GM12892 (cell line): Measurements from ENCODE around the gene CD209. TPM values are rescaled to one million over a fixed set of nuclear protein-coding genes. Genes with fewer than 3 reads are reported as not detected.
"Not testable (repeated sequence)": the region's sequence is repeated elsewhere in the genome, so short reads cannot be mapped to it uniquely, and the experiment has no call there.

Experiments used
- DNase-seq: peaks from one replicate; pipeline ENCODE4 v3.0.0; 2011; ENCODE audit not compliant: insufficient read length
- FAIRE-seq: peaks from 2 replicates; lab custom pipeline; 2011; peaks lifted over from hg19 to GRCh38; lab: Jason Lieb, UNC
- POLR2A ChIP-seq: IDR thresholded peaks from 2 replicates; pipeline ENCODE4 v1.6.1; 2011; ENCODE audit warnings: low read depth, low read length, control low read depth
- POLR2AphosphoS5 ChIP-seq: IDR thresholded peaks from 2 replicates; pipeline ENCODE4 v1.6.1; 2011; ENCODE audit warnings: low read depth, low read length, control low read depth
- TAF1 ChIP-seq: IDR thresholded peaks from 2 replicates; pipeline ENCODE4 v1.6.1; 2011; ENCODE audit warnings: low read depth, mild to moderate bottlenecking, control low read depth, low read length, borderline replicate concordance
- polyA plus RNA-seq: library from polyadenylated mRNA; unstranded; fragments of >200 nt; gene quantifications from one replicate; pipeline ENCODE4 v1.2.1, GENCODE V29; 2012; ENCODE audit warnings: missing spikeins, inconsistent platforms; ENCODE audit not compliant: missing spikeins

The CD209 gene
- 0.23 TPM for polyA plus RNA-seq

DNA sequence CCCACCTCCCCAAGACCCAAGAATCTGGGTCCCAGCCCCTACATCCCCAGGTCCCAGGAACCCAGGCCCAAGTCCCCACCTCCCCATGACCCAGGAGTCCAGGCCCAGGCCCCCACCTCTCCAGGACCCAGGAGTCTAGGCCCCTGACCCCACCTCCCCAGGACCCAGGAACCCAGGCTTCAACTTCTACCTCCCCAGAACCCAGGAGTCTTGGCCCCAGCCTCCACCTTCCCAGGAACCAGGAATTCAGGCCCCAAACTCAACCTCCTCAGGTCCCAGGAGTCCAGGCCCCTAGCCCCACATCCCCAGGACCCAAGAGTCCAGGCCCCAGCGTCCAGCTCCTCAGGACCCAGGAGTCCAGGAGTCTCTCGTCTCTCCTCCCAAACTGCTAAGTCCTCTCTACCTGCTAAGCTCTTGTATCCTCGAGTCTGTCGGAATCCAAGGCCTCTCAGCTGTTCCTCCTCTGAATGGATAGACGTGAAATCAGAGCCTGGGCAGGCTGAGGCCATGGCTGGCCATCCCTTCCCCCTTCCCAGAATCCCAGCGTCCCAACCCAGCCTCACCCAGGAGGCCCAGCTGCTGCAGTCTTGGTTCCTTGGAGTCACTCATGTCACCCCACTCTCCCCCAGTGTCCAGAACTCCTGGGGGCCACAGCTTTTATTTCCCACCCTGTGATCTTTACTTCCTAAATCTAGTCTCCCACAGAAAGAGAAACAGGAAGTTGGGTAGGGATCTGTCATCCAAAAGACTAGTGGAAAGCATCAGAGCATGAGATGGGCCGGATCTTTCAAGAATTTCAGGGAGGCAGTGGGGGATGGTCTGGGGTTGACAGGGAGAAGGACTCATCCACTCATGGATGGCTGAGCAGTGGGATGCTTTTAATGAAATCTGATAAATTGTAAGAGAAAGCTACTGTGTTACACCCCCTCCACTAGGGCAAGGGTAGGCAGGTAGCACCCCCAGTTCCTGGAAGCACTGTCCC, at the start of gene CD209:
Gene CD209, minus strand, starts transcription at position 632 of the 982 bp plus-strand sequence. Its CDS starts 23 bp downstream, at position 609.
- FAIRE-seq (no peak), DNase-seq (no peak)
- no peak for TF ChIP-seq POLR2AphosphoS5
- no peak for TF ChIP-seq POLR2A
- no peak for TF ChIP-seq TAF1

- no peak for FAIRE-seq
- TF ChIP-seq POLR2A (no peak), TAF1 (no peak), POLR2AphosphoS5 (no peak)
- no peak for DNase-seq
These were observed 48.3 kb upstream of the CD209 start for GRCh38 chr19:7795555-7796161.

DNA sequence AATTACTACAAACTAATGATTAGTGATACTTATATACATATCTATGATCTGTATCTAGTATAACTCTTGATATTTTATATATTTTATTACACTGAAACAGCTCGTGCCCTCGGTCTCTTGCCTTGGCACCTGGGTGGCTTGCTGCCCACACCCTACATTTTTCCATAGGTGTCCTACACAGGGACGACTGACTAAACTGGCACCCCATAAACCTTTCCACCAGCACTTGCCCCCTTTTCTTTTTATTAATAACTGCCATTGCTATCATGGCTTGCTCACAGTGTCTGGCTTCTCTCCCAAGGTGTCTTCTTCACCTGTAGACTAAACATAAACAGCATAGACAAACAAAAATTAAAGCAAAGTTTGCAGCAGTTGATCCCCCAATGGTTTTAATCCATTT, 46.2 kb upstream of the CD209 start:
- TF ChIP-seq POLR2A (no peak), POLR2AphosphoS5 (no peak), TAF1 (no peak)
- no peak for DNase-seq
- no peak for FAIRE-seq

DNA sequence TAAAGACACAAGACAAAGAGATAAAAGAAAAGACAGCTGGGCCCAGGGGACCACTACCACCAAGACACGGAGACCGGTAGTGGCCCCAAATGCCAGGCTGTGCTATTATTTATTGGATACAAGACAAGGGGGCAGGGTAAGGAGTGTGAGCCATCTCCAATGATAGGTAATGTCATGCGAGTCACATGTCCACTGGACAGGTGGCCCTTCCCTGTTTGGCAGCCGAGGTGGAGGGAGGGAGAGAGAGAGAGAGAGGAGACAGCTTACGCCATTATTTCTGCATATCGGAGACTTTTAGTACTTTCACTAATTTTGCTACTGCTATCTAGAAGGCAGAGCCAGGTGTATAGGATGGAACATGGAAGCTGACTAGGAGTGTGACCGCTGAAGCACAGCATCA, 45.4 kb upstream of the CD209 start:
- not testable (repeated sequence) for DNase-seq, FAIRE-seq

DNA sequence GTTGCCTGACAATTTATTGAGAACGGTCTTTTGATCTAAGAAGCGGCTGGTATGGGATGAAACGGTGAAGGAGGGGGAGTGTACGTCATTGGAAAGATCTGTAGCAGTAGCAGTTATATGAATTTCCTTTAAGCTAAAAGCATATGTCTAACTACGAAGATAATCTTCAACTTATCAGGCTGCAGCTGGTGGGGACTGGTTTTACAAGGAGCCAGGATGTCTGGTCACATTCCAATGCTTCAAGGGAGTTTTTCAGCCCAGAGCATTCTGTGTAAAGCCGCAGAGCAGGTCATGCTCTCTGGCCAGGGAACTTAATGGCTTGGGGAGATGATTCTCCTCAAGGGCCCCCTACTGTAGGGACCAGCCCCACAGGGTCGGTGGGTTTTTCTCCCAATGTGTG, 44.9 kb upstream of the CD209 start:
- DNase-seq: no peak
- TF ChIP-seq TAF1: no peak
- no peak for TF ChIP-seq POLR2A
- no peak for TF ChIP-seq POLR2AphosphoS5
- FAIRE-seq: no peak

DNA sequence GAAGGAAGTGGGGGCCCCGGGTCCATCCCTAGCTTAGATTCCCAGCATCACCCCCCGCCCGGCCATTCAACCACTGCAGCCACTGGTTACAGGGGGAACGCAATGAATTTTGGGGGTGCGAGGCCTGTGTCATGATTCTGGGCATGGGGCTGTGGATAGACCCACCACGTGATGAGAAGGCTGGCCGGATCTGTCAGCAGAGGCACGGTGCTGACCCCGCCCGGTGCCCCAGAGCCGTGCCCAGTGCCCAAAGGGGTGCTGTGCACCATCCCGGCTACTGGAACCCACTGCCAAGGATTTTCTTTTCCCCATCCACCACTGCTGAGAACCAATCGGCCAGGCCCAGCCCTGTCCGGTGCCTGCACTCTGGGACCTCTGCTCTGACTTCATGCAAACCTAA, 43.1 kb upstream of the CD209 start:
- FAIRE-seq (no peak), DNase-seq (no peak)
- TF ChIP-seq POLR2AphosphoS5 (no peak), POLR2A (no peak), TAF1 (no peak)

- FAIRE-seq: no peak
- no peak for TF ChIP-seq POLR2AphosphoS5
- TF ChIP-seq POLR2A: no peak
- TF ChIP-seq TAF1: no peak
- DNase-seq: no peak
These were observed 42.1 kb upstream of the CD209 start for GRCh38 chr19:7789447-7789846.

DNA sequence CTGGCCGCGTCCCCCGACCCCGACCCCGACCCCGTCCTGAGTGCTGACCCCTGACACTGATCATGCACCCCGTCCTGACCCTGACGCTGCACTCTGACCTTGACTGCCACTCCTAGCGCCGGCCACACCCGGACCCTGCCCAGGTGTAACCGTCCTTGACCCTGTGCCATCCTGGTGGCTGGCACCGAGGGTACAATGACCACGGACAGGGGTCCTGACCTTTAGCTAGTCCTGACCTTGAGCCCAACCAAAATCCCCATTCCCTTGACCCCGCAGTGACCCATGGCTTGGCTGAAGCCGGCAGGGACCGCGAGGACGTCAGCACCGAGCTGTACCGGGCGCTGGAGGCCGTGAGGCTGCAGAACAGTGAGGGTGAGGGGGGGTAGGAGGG, 41.6 kb upstream of the CD209 start:
- no peak for TF ChIP-seq POLR2AphosphoS5
- TF ChIP-seq TAF1: no peak
- no peak for TF ChIP-seq POLR2A
- FAIRE-seq (no peak), DNase-seq (no peak)

DNA sequence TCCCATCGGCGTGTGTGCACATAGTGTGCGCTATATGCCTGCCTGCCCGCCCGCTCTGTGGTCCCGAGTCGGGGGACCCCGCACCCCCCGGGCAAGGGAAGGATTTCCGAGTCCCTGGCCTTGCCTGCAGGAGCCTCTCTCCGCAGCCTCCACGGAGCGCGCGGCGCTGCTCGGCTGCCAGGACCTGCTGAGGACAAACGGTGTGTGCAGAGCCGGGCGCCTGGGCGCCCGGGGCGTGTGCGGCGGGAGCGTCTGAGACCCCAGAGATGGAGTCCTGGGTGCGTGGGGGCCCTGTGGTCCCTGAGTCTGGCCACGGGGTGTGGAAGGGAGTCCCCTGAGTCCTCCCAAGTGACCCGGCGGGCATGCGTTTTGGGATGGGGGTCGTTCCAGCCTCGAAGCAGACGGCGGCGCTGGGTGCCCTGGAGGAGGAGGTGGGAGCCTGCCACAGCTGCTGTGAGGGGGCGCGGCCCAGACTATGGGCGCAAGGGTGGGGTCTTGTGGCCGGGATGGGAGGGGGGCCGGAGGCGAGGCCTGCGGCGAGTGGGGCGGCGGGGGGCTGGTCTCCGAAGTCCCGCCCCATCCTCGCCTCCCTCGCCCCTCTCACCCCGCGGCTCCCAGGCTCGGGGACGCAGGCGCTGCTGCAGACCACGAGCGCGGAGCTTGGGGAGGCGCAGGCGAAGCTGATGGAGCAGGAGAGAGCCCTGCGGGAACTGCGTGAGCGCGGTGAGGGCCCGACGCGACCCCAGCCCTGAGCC, 41.0 kb upstream of the CD209 start:
- TF ChIP-seq POLR2AphosphoS5: no peak
- no peak for TF ChIP-seq TAF1
- no peak for TF ChIP-seq POLR2A
- DNase-seq (no peak), FAIRE-seq (no peak)

DNA sequence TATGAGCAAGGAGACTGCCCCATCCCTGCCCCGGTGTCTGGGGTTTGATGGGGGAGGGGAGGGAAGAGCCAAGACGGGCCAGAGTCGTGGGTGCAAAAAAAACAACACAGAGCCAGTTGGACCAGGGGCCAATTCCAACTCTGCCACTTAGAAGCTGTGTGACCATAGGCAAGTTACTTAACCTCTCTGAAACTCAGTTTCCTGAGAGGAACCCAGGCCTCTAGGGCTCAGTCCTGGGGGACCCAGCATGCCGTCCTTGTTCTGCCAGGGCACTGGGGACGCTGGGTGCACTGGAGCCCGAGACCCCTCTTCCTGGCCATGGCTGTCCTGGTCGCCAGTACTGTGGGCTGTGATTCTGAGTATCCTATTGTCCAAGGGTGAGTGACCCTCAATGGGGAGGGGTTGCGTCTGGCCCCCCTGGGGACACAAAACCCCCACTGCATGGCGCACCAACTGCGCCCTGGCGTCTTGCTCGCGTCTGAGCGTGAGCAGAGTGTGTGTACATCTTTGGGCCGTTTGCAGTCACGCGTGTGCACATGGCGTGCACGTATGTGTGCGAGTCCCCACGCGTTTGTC, 40.4 kb upstream of the CD209 start:
- TF ChIP-seq TAF1: no peak
- no peak for TF ChIP-seq POLR2AphosphoS5
- no peak for TF ChIP-seq POLR2A
- DNase-seq: no peak
- no peak for FAIRE-seq

DNA sequence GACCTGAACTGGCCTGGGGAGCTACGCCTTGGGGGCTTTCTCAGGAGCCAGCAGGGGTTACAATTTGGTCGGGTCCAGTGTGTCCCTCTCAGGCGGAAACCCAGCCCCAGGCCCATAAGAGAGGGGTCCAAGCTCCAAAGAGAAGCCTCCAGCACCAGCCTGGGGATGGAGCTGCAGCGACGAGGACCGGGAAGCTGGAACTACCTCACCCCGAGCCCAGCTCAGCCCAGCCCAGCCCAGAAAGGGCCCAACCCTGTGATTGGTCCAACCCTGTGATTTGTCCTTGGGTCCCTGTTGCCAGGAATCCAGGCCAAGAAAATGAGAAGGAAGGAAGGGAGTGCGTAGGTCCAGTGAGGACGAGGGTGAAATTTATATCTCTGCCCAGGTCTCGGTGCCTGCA, 39.8 kb upstream of the CD209 start:
- FAIRE-seq: no peak

More for the DNA sequence above, 39.8 kb upstream of the CD209 start:
- TF ChIP-seq POLR2AphosphoS5 (no peak), TAF1 (no peak), POLR2A (no peak)
- no peak for DNase-seq
